ENCODE data around the gene SMAD1. TPM values are rescaled to one million over a fixed set of nuclear protein-coding genes. Genes with fewer than 3 reads are reported as not detected.

Gene SMAD1
- polyA plus RNA-seq, 1 of the 3 experiments (the other 2 are of a cell fraction) = 46.0 TPM

DNA sequence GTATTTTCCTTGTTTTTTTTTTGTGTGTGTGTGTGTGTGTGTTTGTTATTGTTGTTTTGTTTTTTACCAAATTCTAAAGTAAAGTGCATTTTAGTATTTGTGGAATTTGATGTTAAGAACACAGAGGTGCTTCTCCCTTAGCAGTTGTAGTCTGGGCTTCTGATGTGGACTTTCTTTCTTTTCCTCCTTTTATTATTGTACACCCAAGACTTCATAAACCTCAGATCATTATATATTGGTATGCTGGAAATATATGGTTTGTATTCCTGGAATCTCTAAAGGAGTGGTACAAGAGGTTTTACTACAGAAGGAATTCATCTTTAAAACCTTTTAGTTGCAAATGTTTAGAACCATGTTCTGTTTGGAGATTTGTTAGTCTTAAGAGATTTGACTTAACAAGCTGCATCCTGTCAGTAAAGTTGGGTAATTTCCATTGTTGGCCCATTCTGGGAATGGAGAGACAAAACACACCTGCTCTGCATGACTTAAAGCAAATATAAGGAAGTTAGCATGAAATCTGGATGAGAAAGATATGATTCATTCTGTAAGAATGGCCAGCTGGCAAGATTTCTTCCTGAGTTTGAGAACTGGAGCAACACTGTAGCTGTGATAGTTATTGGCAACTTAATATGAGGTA lies 64.0 kb downstream of the SMAD1 start (continued):
- TF ChIP-seq GABPA (IDR thresholded peaks at IDR 0.05; ENCODE audit: low read depth) (no peak), NRF1 (IDR thresholded peaks at IDR 0.05; ENCODE audit: low read depth, low read length) (no peak), JUND (IDR thresholded peaks at IDR 0.05) (peak; percentile 78), NFIC (IDR thresholded peaks at IDR 0.05; ENCODE audit: borderline replicate concordance) (peak; percentile 79), EZH2phosphoT487 (IDR thresholded peaks at IDR 0.05; ENCODE audit: borderline replicate concordance, low read depth) (no peak)
- TF ChIP-seq, protein P1, sequence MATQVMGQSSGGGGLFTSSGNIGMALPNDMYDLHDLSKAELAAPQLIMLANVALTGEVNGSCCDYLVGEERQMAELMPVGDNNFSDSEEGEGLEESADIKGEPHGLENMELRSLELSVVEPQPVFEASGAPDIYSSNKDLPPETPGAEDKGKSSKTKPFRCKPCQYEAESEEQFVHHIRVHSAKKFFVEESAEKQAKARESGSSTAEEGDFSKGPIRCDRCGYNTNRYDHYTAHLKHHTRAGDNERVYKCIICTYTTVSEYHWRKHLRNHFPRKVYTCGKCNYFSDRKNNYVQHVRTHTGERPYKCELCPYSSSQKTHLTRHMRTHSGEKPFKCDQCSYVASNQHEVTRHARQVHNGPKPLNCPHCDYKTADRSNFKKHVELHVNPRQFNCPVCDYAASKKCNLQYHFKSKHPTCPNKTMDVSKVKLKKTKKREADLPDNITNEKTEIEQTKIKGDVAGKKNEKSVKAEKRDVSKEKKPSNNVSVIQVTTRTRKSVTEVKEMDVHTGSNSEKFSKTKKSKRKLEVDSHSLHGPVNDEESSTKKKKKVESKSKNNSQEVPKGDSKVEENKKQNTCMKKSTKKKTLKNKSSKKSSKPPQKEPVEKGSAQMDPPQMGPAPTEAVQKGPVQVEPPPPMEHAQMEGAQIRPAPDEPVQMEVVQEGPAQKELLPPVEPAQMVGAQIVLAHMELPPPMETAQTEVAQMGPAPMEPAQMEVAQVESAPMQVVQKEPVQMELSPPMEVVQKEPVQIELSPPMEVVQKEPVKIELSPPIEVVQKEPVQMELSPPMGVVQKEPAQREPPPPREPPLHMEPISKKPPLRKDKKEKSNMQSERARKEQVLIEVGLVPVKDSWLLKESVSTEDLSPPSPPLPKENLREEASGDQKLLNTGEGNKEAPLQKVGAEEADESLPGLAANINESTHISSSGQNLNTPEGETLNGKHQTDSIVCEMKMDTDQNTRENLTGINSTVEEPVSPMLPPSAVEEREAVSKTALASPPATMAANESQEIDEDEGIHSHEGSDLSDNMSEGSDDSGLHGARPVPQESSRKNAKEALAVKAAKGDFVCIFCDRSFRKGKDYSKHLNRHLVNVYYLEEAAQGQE (IDR thresholded peaks at IDR 0.05; ENCODE audit: low read depth, low read length) = no peak

DNA sequence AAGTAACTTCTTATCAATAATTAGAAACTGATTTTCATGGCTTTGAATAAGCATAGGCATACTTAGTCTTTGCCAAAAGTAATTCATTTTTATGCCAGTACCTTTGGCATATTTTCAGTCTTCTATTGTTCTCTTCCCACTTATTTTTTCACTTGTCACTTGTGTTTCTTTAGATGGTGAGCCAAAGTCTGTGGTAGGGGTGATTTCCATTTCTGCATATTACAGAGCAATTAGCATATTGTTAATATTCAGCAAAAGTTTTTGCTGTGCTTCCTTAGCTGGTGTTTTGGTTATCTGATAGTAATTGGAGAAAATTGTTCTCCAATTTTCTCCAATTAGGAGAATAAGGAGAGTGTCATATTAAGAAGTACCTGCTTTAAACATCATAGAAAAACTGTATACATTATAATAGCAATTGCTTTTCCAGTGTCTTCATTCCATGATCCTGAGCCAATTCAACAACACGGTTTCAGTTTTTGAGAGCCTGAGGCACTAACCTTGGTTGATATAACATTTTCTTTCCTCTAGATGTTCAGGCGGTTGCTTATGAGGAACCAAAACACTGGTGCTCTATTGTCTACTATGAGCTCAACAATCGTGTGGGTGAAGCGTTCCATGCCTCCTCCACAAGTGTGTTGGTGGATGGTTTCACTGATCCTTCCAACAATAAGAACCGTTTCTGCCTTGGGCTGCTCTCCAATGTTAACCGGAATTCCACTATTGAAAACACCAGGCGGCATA lies 64.7 kb downstream of the SMAD1 start:
- no peaks in the 10 kb centered on the region for H3K27me3 ChIP-seq (ENCODE audit: insufficient read depth)
- H3K4me2 ChIP-seq = no peak overlapping the region
- no peak for DNase-seq
- H3K9ac ChIP-seq = no peak overlapping the region
- no peaks in the 10 kb centered on the region for H3K9me2 ChIP-seq
- ChIA-PET CTCF (interaction anchor here (0.7 kb wide), 1 partner anchor 11 kb away, joined by 3 read pairs; no protein-coding TSS in a partner anchor), POLR2A (no interaction called here)
- H3K9me3 ChIP-seq = no peaks in the 10 kb centered on the region
- H4K20me1 ChIP-seq (ENCODE audit: insufficient read depth) = no peaks in the 10 kb centered on the region
- peaks cover 16 to 36% of the 10 kb centered on the region in 2 experiments for H3K36me3 ChIP-seq (replicated peaks in 1 of 2; ENCODE audit: control insufficient read depth in 1 of 2, insufficient read depth in 2 of 2, low read length in 1 of 2)
- 93% methylated on average over 7 of the region's 7 CpGs for WGBS (ENCODE audit: low lambda C conversion rate)
- no peak overlapping the region for H3K4me3 ChIP-seq (ENCODE audit: low read depth in 2 of 2, low read length in 1 of 2)
- no peak overlapping the region for H2AFZ ChIP-seq (ENCODE audit: low read depth)
- peak overlapping the region; percentile 22 to 67; a peak in 3 of 4 replicates for H3K27ac ChIP-seq (ENCODE audit: low read depth in 2 of 2, low read length in 1 of 2)
- no peaks in the 10 kb centered on the region for H3K79me2 ChIP-seq (ENCODE audit: insufficient read depth)
- peaks cover 0 to 13% of the 10 kb centered on the region in 2 experiments; a peak in 3 of 4 replicates for H3K4me1 ChIP-seq (ENCODE audit: control insufficient read depth in 1 of 2, insufficient read depth in 2 of 2, low read depth in 1 of 2, low read length in 1 of 2)
- peaks cover 9% of the 10 kb centered on the region for H3F3A ChIP-seq (replicated peaks; ENCODE audit: insufficient read depth)
- no peak for TF ChIP-seq JUND (IDR thresholded peaks at IDR 0.05)
- TF ChIP-seq RFX5 (IDR thresholded peaks at IDR 0.05; ENCODE audit: low read length) = no peak
- TF ChIP-seq, protein P2, sequence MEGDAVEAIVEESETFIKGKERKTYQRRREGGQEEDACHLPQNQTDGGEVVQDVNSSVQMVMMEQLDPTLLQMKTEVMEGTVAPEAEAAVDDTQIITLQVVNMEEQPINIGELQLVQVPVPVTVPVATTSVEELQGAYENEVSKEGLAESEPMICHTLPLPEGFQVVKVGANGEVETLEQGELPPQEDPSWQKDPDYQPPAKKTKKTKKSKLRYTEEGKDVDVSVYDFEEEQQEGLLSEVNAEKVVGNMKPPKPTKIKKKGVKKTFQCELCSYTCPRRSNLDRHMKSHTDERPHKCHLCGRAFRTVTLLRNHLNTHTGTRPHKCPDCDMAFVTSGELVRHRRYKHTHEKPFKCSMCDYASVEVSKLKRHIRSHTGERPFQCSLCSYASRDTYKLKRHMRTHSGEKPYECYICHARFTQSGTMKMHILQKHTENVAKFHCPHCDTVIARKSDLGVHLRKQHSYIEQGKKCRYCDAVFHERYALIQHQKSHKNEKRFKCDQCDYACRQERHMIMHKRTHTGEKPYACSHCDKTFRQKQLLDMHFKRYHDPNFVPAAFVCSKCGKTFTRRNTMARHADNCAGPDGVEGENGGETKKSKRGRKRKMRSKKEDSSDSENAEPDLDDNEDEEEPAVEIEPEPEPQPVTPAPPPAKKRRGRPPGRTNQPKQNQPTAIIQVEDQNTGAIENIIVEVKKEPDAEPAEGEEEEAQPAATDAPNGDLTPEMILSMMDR (IDR thresholded peaks at IDR 0.05) = no peak
- TF ChIP-seq FOXJ3 (CRISPR knock-in tag; IDR thresholded peaks at IDR 0.05) = no peak
- TF ChIP-seq MXI1 (IDR thresholded peaks at IDR 0.05; ENCODE audit: low read depth, low read length) = no peak
- no peak for TF ChIP-seq RXRA (IDR thresholded peaks at IDR 0.05; ENCODE audit: borderline replicate concordance, low read depth)
- TF ChIP-seq, protein P3, sequence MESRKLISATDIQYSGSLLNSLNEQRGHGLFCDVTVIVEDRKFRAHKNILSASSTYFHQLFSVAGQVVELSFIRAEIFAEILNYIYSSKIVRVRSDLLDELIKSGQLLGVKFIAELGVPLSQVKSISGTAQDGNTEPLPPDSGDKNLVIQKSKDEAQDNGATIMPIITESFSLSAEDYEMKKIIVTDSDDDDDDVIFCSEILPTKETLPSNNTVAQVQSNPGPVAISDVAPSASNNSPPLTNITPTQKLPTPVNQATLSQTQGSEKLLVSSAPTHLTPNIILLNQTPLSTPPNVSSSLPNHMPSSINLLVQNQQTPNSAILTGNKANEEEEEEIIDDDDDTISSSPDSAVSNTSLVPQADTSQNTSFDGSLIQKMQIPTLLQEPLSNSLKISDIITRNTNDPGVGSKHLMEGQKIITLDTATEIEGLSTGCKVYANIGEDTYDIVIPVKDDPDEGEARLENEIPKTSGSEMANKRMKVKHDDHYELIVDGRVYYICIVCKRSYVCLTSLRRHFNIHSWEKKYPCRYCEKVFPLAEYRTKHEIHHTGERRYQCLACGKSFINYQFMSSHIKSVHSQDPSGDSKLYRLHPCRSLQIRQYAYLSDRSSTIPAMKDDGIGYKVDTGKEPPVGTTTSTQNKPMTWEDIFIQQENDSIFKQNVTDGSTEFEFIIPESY (IDR thresholded peaks at IDR 0.05; ENCODE audit: borderline replicate concordance, low read depth) = no peak
- no peak for TF ChIP-seq SIN3A (IDR thresholded peaks at IDR 0.05; ENCODE audit: borderline replicate concordance, low read depth, low read length)
- TF ChIP-seq, protein P4, sequence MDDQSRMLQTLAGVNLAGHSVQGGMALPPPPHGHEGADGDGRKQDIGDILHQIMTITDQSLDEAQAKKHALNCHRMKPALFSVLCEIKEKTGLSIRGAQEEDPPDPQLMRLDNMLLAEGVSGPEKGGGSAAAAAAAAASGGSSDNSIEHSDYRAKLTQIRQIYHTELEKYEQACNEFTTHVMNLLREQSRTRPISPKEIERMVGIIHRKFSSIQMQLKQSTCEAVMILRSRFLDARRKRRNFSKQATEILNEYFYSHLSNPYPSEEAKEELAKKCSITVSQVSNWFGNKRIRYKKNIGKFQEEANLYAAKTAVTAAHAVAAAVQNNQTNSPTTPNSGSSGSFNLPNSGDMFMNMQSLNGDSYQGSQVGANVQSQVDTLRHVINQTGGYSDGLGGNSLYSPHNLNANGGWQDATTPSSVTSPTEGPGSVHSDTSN (IDR thresholded peaks at IDR 0.05) = no peak
- no peak for TF ChIP-seq RCOR1 (IDR thresholded peaks at IDR 0.05; ENCODE audit: low read length)
- TF ChIP-seq, protein P5, sequence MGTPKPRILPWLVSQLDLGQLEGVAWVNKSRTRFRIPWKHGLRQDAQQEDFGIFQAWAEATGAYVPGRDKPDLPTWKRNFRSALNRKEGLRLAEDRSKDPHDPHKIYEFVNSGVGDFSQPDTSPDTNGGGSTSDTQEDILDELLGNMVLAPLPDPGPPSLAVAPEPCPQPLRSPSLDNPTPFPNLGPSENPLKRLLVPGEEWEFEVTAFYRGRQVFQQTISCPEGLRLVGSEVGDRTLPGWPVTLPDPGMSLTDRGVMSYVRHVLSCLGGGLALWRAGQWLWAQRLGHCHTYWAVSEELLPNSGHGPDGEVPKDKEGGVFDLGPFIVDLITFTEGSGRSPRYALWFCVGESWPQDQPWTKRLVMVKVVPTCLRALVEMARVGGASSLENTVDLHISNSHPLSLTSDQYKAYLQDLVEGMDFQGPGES (IDR thresholded peaks at IDR 0.05; ENCODE audit: low read depth, low read length) = no peak
- TF ChIP-seq EP300 (IDR thresholded peaks at IDR 0.05; ENCODE audit: borderline replicate concordance in 1 of 2, low read depth in 1 of 2, low read length in 1 of 2) = no peak
- TF ChIP-seq GATA2 (CRISPR knock-in tag; IDR thresholded peaks at IDR 0.05) = no peak
- no peak for TF ChIP-seq MEF2A (IDR thresholded peaks at IDR 0.05; ENCODE audit: borderline replicate concordance, low read depth)
- no peak for TF ChIP-seq FOXM1 (IDR thresholded peaks at IDR 0.05; ENCODE audit: low read depth)

All from SK-N-SH (cell line).